ENCODE data around the gene CENPO. TPM values are rescaled to one million over a fixed set of nuclear protein-coding genes. Genes with fewer than 3 reads are reported as not detected.

The CENPO gene
- total RNA-seq, 1 donor from 2014 or later: 17.5 TPM

Other genes with a start within 250 kb of the CENPO start
- 27.2 and 28.7 TPM in 2 replicates for gene PTRHD1, start within 50 bp of the CENPO start, total RNA-seq
- gene ADCY3, start 126.8 kb downstream of the CENPO start, total RNA-seq: 12.5 and 20.5 TPM in 2 replicates
- 3.1 and 3.5 TPM in 2 replicates for gene DNAJC27, start 178.5 kb downstream of the CENPO start, total RNA-seq
- 13.3 and 14.7 TPM in 2 replicates for gene EFR3B, start 248.7 kb downstream of the CENPO start, total RNA-seq